ENCODE results near the gene RTN4RL2. TPM values are rescaled to one million over a fixed set of nuclear protein-coding genes. Genes with fewer than 3 reads are reported as not detected.

The RTN4RL2 gene
- total RNA-seq, 4 donors from 2014 or later, result 1.2 TPM; not detected in 3

DNA sequence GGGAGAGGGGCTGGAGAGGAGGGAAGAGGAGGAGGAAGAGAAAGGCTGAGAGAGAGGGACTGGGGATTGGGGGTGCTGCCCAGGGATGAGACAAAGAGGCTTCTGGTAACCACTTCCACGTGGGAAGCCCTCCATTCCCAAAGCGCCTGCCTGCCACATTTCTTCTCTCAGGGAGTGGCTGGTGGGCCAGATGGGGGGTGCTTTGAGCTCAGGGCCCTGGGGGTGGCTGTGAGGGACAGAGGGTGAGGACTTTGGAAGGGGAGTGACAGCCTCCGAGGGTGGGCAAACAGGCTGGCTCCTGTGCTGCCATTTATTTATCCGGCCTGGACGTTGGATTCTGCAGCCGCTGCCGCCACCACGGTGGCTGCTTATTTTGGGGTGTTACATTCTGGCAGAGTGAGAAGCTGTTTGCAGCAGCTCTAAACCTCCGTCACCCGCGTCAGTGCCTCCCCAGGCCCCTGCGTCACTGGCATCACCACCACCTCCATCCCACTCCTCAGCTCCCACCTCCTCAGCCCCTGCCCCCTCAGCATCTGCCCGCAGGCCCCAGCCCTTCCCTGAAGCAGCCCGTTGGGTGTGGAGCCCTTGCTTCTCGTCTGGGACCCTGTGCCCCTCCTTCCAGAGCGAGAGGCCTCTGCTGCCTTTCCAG lies 1.6 kb downstream of the RTN4RL2 start:
- H3K27me3 ChIP-seq, result peaks cover 0 to 10% of the 10 kb centered on the region in 2 donors
- H3K4me1 ChIP-seq, result peaks cover 9 to 36% (median 28%) of the 10 kb centered on the region in 4 donors
- no peaks in the 10 kb centered on the region for H3K9me3 ChIP-seq
- no peak for TF ChIP-seq CTCF (IDR thresholded peaks at IDR 0.05)
- no peak for TF ChIP-seq POLR2A (IDR thresholded peaks at IDR 0.05)
- H3K27ac ChIP-seq, result no peak overlapping the region
- H3K4me3 ChIP-seq, result no peak overlapping the region
- no peaks in the 10 kb centered on the region for H3K36me3 ChIP-seq
- DNase-seq, result no peak

DNA sequence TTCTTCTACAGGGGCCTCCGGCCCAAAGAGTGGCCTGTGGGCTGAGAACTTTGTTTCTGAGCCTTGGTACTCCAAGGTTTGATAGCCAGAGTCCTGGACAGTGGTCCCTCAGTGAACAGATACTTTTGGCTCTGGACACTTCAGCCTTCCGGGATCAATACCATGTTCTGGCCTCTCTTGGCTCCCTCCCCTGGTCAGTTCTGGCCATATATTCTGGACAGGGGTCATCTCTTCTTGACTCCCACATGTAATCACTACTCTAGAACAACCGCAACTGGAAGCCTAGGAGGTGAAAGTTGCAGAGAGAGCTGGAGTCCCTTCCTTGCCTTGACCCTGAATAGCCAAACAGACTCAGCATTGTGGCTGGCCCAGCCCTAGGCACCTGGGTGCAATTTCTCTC lies 2.3 kb downstream of the RTN4RL2 start:
- no peak for TF ChIP-seq POLR2A (IDR thresholded peaks at IDR 0.05)
- TF ChIP-seq CTCF (IDR thresholded peaks at IDR 0.05), result no peak
- Histone ChIP-seq H3K4me3 (no peak overlapping the region), H3K27me3 (peaks cover 0 to 10% of the 10 kb centered on the region in 2 donors), H3K27ac (no peak overlapping the region), H3K9me3 (no peaks in the 10 kb centered on the region), H3K4me1 (peaks cover 9 to 34% (median 26%) of the 10 kb centered on the region in 4 donors), H3K36me3 (no peaks in the 10 kb centered on the region)
- no peak for DNase-seq

DNA sequence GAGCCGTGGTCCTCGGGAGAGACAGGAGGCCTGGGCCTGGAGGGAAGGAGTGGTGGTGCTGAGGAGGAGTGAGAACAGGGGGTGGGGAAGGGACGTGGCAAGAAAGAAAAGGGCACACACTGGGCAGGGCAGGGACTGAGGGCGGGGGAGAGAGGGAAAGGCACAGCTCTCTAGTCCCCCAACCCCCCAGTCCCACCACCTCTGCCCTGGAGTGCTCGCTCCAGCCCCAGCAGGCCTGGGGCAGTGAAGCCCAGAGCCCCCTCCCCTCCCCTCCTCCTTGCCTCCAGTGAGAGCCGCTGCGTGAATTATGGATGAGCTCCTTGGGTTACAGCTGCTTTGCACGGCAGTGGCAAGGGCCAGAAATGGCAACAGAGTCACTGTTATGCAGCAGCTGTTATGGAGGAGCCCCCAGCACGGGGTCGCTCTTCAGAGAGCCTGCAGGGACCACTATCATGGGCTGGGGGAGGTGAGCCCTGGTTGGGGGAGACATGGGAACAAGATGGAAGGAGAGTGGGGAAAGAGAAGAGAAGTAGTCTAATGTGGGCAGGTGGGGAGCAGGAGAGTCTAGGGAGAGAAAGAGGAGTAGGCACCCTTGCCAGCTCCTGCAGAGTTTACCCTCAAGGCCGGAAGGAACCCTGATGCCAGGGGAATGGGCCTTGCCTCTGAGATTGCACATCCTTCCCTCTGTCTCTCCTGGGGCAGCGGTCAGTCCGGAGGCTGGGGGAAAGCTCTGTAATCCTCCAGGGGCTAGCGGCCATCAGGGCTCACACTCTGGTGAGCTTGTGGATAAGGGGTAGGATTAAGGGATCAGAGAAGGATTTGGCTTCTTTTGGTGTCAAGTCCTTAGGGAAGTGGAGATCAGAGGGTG lies 3.6 kb downstream of the RTN4RL2 start:
- peaks cover 0 to 6% of the 10 kb centered on the region in 2 donors for H3K27me3 ChIP-seq
- H3K27ac ChIP-seq, result no peak overlapping the region
- no peak for DNase-seq
- no peaks in the 10 kb centered on the region for H3K36me3 ChIP-seq
- TF ChIP-seq POLR2A (IDR thresholded peaks at IDR 0.05) (no peak), CTCF (IDR thresholded peaks at IDR 0.05) (no peak)
- no peaks in the 10 kb centered on the region for H3K9me3 ChIP-seq
- peaks cover 4 to 22% (median 16%) of the 10 kb centered on the region in 4 donors for H3K4me1 ChIP-seq
- H3K4me3 ChIP-seq, result no peak overlapping the region

GRCh38 chr11:57464539-57465181 lies 4.3 kb downstream of the RTN4RL2 start:
- no peaks in the 10 kb centered on the region for H3K27me3 ChIP-seq
- no peak for DNase-seq
- no peaks in the 10 kb centered on the region for H3K36me3 ChIP-seq
- H3K4me3 ChIP-seq, result no peak overlapping the region
- H3K27ac ChIP-seq, result no peak overlapping the region
- H3K9me3 ChIP-seq, result no peaks in the 10 kb centered on the region
- TF ChIP-seq CTCF (IDR thresholded peaks at IDR 0.05) (no peak), POLR2A (IDR thresholded peaks at IDR 0.05) (no peak)
- H3K4me1 ChIP-seq, result peaks cover 4 to 15% (median 9%) of the 10 kb centered on the region in 4 donors

GRCh38 chr11:57466680-57467079 lies 6.4 kb downstream of the RTN4RL2 start:
- TF ChIP-seq POLR2A (IDR thresholded peaks at IDR 0.05) (no peak), CTCF (IDR thresholded peaks at IDR 0.05) (no peak)
- Histone ChIP-seq H3K27me3 (no peaks in the 10 kb centered on the region), H3K4me1 (no peaks in the 10 kb centered on the region), H3K27ac (no peak overlapping the region), H3K36me3 (no peaks in the 10 kb centered on the region), H3K9me3 (no peaks in the 10 kb centered on the region), H3K4me3 (no peak overlapping the region)
- DNase-seq, result no peak
